LNCaP clone FGC (cell line): ENCODE measurements around the gene GPRC5D.

Source experiments
- DNase-seq: peaks from one replicate; pipeline ENCODE4 v3.0.0-alpha.2; 2011; ENCODE audit warnings: low read depth
- H3K4me3 ChIP-seq: 2 replicates; pipeline ENCODE4 v1.5.1; 2011; ENCODE audit warnings: mild to moderate bottlenecking, low read depth, low read length, control low read depth
- TF ChIP-seq, protein P1 (sequence below): IDR thresholded peaks from 2 replicates; pipeline ENCODE4 v1.5.1; 2012; ENCODE audit warnings: mild to moderate bottlenecking; ENCODE audit not compliant: control insufficient read depth, insufficient read depth; ENCODE audit errors: extremely low read depth

Gene GPRC5D

DNA sequence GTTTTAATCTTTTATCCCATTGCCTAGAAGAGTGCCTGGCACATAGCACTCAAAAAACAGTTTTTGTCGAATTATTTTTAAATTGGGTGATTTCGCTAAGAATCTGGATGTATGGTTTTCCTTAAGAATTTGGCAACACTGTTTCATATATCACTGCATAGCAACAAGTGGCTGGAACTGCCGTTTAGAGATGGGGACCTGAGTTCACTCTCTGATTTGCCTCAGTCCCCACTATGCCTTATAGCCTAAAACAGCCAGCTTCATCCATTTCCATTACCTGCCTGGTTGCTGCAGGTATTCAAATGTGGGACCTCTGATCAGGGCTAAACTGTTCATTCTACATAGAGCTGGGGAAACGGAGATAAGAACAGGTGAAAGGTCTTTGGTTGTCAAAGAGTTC, 46.3 kb upstream of the GPRC5D start:
- TF ChIP-seq, protein P1, sequence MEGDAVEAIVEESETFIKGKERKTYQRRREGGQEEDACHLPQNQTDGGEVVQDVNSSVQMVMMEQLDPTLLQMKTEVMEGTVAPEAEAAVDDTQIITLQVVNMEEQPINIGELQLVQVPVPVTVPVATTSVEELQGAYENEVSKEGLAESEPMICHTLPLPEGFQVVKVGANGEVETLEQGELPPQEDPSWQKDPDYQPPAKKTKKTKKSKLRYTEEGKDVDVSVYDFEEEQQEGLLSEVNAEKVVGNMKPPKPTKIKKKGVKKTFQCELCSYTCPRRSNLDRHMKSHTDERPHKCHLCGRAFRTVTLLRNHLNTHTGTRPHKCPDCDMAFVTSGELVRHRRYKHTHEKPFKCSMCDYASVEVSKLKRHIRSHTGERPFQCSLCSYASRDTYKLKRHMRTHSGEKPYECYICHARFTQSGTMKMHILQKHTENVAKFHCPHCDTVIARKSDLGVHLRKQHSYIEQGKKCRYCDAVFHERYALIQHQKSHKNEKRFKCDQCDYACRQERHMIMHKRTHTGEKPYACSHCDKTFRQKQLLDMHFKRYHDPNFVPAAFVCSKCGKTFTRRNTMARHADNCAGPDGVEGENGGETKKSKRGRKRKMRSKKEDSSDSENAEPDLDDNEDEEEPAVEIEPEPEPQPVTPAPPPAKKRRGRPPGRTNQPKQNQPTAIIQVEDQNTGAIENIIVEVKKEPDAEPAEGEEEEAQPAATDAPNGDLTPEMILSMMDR = no peak
- no peak overlapping the region for H3K4me3 ChIP-seq

DNA sequence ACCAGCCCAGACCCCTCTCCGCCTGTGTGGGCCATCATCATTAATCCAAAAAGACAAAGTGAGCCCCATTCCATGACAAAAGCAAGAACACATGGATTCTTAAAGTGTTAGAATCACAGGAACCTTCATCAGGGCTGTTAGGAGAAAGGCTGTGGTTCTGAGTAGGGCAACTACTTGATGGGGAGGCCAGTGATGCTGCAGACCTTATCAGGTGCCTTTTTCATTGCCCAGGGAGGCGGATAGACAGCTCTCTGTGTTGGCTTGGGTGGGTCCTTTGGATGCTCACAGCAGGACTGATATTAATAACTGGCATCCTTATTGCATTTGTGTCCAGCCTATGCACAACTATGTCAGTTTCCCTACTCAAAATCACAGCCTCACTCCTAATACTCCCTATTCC, 45.8 kb upstream of the GPRC5D start:
- TF ChIP-seq, protein P1 = no peak
- no peak for DNase-seq

More for the DNA sequence above, 46.3 kb upstream of the GPRC5D start:
- no peak for DNase-seq

DNA sequence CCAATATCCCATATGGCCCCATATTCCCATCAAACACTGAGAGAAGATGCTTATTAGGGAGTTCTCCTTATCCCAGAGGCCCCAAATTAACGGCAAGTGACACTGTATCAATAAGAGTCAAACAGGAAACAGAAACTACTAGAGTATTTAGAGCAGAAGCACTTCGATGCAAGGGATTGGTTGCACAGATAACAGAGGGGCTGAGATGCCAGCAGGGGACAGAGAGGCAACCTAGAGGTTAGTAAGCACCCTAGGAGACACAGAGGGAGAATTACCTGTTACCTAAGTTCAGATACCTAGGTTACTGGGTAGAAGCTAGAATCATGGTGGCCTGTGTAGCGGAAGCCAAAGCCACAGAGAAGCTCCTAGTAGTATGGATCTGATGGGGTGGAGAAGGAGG, 45.2 kb upstream of the GPRC5D start:
- TF ChIP-seq, protein P1 = no peak
- H3K4me3 ChIP-seq = no peak overlapping the region
- no peak for DNase-seq

More for the DNA sequence above, 45.8 kb upstream of the GPRC5D start:
- H3K4me3 ChIP-seq = no peak overlapping the region

DNA sequence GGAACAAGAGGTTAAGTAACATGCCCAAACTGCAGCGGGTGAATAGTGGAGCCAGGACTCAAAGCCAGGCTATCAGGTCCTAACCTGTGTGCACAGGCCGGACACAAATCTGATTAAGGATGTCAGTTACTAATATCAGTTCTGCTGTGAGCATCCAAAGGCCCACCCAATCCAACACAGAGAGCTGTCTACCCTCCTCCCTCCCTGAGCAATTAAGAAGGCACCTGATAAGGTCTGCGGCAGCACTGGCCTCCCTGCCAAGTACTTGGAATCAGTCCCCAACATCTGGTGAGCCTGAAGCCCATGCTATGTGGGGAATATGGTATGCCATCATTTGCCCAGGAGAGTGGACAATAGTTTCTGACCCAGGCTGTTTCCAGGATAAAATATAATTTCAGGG, 44.2 kb upstream of the GPRC5D start:
- TF ChIP-seq, protein P1 = no peak
- H3K4me3 ChIP-seq = no peak overlapping the region
- no peak for DNase-seq

DNA sequence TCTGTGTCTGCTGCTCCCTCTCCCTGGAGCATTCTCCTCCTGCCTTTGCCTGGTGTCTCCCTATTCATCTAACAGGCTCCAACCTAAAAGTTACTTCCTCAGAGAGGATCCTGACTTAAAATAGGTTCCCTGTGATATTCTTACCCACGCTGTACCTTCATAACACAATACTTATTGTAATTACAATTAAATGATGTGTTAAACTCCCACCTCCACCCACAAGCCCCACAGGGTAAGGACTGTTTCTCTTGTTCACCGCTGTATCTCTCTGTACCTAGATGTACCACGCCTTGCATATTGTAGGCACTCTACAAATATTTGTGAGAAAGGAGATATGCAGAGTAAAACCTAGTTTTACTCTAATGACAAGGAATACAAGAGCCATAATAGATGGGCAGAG, 43.1 kb upstream of the GPRC5D start:
- H3K4me3 ChIP-seq = no peak overlapping the region
- no peak for DNase-seq
- TF ChIP-seq, protein P1 = no peak

DNA sequence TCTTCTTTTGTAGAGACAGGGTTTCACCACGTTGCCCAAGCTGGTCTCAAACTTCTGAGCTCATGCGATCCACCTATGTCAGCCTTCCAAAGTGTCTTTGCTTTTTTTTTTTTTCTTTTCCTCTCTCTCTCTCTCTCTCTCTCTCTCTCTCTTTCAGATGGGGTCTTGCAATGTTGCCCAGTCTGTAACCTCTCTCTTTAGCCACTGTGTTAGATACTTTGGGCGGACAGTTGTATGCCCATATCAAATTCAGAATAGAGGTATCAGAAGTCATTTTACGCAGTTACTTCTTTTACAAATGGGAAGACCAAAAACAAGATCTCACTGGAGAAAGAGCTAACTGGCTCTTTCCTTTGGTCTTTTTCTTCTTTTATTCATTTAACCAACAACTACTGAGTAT, 41.4 kb upstream of the GPRC5D start:
- TF ChIP-seq, protein P1 = no peak
- no peak overlapping the region for H3K4me3 ChIP-seq
- DNase-seq = no peak

DNA sequence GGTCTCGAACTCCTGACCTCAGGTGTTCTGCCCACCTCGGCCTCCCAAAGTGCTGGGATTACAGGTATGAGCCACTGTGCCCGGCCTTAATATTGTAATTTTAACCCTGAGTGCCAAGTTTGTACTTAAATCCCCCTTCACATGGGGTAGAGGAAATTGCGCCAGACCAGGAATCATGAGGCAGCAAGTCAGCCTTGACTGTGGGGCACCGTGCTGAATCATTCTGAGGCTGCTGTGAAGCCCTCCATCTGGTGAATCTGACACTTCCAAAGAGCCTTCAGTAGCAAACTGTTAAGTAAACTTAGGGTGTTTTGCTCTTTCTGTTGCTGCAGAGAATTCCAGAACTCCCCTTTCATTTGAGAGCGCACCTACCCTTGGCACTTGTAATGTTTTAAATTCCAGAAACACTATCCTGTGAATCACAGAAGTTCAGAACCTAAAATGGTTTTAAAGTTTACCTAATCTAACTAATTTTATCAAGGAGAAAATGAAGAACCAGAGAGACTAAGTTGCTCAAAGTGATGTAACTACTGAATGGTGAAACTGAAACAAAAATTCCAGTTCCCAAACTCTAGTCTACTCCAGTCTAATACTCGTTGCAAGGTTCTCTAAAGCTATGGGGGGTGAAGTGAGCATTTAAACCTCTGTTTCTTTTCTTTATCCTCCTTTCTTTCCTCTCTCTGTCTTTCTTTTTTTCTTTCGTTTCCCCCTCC, 40.6 kb upstream of the GPRC5D start:
- TF ChIP-seq, protein P1 = no peak
- H3K4me3 ChIP-seq = no peak overlapping the region
- no peak for DNase-seq
